WTC11 (cell line): ENCODE measurements around the gene WSCD1.

Experiments used
- CTCF ChIP-seq: fragments of 200-600 bp; IDR thresholded peaks from 2 replicates; pipeline ENCODE4 v1.8.0; 2022; ENCODE audit warnings: antibody characterized with exemption
- HMGXB4 ChIP-seq: sonication (generic); formaldehyde crosslinking; IDR thresholded peaks from 2 replicates; pipeline ENCODE4 v1.8.1; 2023; ENCODE audit warnings: mild to moderate bottlenecking, moderate library complexity, missing genetic modification reagents
- NR2C2 ChIP-seq: sonication (generic); formaldehyde crosslinking; IDR thresholded peaks from 2 replicates; pipeline ENCODE4 v1.8.0; 2022; ENCODE audit warnings: mild to moderate bottlenecking, missing genetic modification reagents

GRCh38 chr17:6045621-6046357, 24.4 kb upstream of the WSCD1 start:
- TF ChIP-seq NR2C2 (CRISPR knock-in tag) (no peak), HMGXB4 (CRISPR knock-in tag) (no peak), CTCF (no peak)
